ENCODE measurements around the gene GNB1L. TPM values are rescaled to one million over a fixed set of nuclear protein-coding genes. Genes with fewer than 3 reads are reported as not detected.
A peak's percentile ranks its signal among the peaks of the same experiment; 100 is the strongest.

The GNB1L gene
- total and polyA plus RNA-seq, 7 experiments from 2014 or later: 4.2 to 20.8 (median 10.6) TPM

- ChIA-PET POLR2A (interaction anchor here (0.6 kb wide), 1 partner anchor 70 kb away, joined by 4 read pairs; no protein-coding TSS in a partner anchor), CTCF (interaction anchor here (1.5 kb wide), 1 partner anchor 35 kb away, joined by 4 read pairs; no protein-coding TSS in a partner anchor)
- no peaks in the 10 kb centered on the region for H3K27me3 ChIP-seq (ENCODE audit: control insufficient read depth in 2 of 2, insufficient read depth in 2 of 2, low read length in 2 of 2)
- no peak overlapping the region for H3K4me3 Mint-ChIP-seq
- no peak overlapping the region for H3K27ac Mint-ChIP-seq
- DNase-seq: no peak
- no peak for ATAC-seq
- no peak overlapping the region for H3K4me3 ChIP-seq (ENCODE audit: low read length)
- H3K27ac ChIP-seq (ENCODE audit: low read depth, low read length): no peak overlapping the region
- H3K27me3 Mint-ChIP-seq: no peaks in the 10 kb centered on the region
- H3K9me3 ChIP-seq (ENCODE audit: control insufficient read depth in 2 of 3, low read length in 3 of 3): peaks cover 0 to 4% (median 0%) of the 10 kb centered on the region in 3 experiments
- H3K4me1 ChIP-seq (ENCODE audit: control insufficient read depth in 2 of 2, insufficient read depth in 2 of 2, low read length in 2 of 2): peaks cover 0 to 6% of the 10 kb centered on the region in 2 donors
- H3K9me3 Mint-ChIP-seq: peaks cover 0 to 29% (median 7%) of the 10 kb centered on the region in 11 donors
- H3K4me1 Mint-ChIP-seq: peaks cover 0 to 26% (median 17%) of the 10 kb centered on the region in 7 donors
- intact Hi-C loops (cut with micrococcal nuclease): no loop called here
- H3K36me3 ChIP-seq (ENCODE audit: control insufficient read depth in 2 of 3, insufficient read depth in 3 of 3, low read length in 3 of 3): peaks cover 0 to 26% (median 5%) of the 10 kb centered on the region in 3 experiments
- peaks cover 11 to 66% (median 43%) of the 10 kb centered on the region in 5 donors for H3K36me3 Mint-ChIP-seq
These were observed 62.8 kb downstream of the GNB1L start for GRCh38 chr22:19791894-19792293.

- Mint-ChIP-seq H3K36me3 (peaks cover 11 to 63% (median 43%) of the 10 kb centered on the region in 5 donors), H3K9me3 (peaks cover 0 to 29% (median 7%) of the 10 kb centered on the region in 11 donors), H3K27me3 (no peaks in the 10 kb centered on the region), H3K27ac (no peak overlapping the region), H3K4me3 (no peak overlapping the region), H3K4me1 (peaks cover 0 to 21% (median 12%) of the 10 kb centered on the region in 7 donors)
- DNase-seq (no peak), ATAC-seq (no peak)
- peaks cover 0 to 6% of the 10 kb centered on the region in 2 donors for H3K4me1 ChIP-seq (ENCODE audit: control insufficient read depth in 2 of 2, insufficient read depth in 2 of 2, low read length in 2 of 2)
- no peak overlapping the region for H3K4me3 ChIP-seq (ENCODE audit: low read length)
- peaks cover 0 to 26% (median 5%) of the 10 kb centered on the region in 3 experiments for H3K36me3 ChIP-seq (ENCODE audit: control insufficient read depth in 2 of 3, insufficient read depth in 3 of 3, low read length in 3 of 3)
- ChIA-PET POLR2A (interaction anchor here (0.6 kb wide), 1 partner anchor 71 kb away, joined by 4 read pairs; no protein-coding TSS in a partner anchor), CTCF (no interaction called here)
- H3K27ac ChIP-seq (ENCODE audit: low read depth, low read length): no peak overlapping the region
- H3K9me3 ChIP-seq (ENCODE audit: control insufficient read depth in 2 of 3, low read length in 3 of 3): peaks cover 0 to 4% (median 0%) of the 10 kb centered on the region in 3 experiments
- H3K27me3 ChIP-seq (ENCODE audit: control insufficient read depth in 2 of 2, insufficient read depth in 2 of 2, low read length in 2 of 2): no peaks in the 10 kb centered on the region
- intact Hi-C loops (cut with micrococcal nuclease): no loop called here
These were observed 63.4 kb downstream of the GNB1L start for GRCh38 chr22:19791243-19791642.

- CTCF ChIA-PET: interaction anchor here (1.6 kb wide), 1 partner anchor 33 kb away, joined by 3 read pairs; no protein-coding TSS in a partner anchor
- ATAC-seq (no peak), DNase-seq (no peak)
- H3K36me3 Mint-ChIP-seq: peaks cover 11 to 61% (median 43%) of the 10 kb centered on the region in 5 donors
- H3K4me3 Mint-ChIP-seq: no peak overlapping the region
- Histone ChIP-seq H3K27ac (ENCODE audit: low read depth, low read length) (no peak overlapping the region), H3K4me1 (ENCODE audit: control insufficient read depth in 2 of 2, insufficient read depth in 2 of 2, low read length in 2 of 2) (no peaks in the 10 kb centered on the region), H3K27me3 (ENCODE audit: control insufficient read depth in 2 of 2, insufficient read depth in 2 of 2, low read length in 2 of 2) (no peaks in the 10 kb centered on the region), H3K9me3 (ENCODE audit: control insufficient read depth in 2 of 3, low read length in 3 of 3) (peaks cover 0 to 4% (median 0%) of the 10 kb centered on the region in 3 experiments), H3K4me3 (ENCODE audit: low read length) (no peak overlapping the region), H3K36me3 (ENCODE audit: control insufficient read depth in 2 of 3, insufficient read depth in 3 of 3, low read length in 3 of 3) (peaks cover 0 to 26% (median 5%) of the 10 kb centered on the region in 3 experiments)
- H3K27ac Mint-ChIP-seq: peak overlapping the region in 1 of 9 donors; percentile 63
- peaks cover 0 to 8% (median 3%) of the 10 kb centered on the region in 7 donors for H3K4me1 Mint-ChIP-seq
- intact Hi-C loops (cut with micrococcal nuclease): no loop called here
- H3K27me3 Mint-ChIP-seq: no peaks in the 10 kb centered on the region
- POLR2A ChIA-PET: no interaction called here
- peaks cover 0 to 29% (median 7%) of the 10 kb centered on the region in 11 donors for H3K9me3 Mint-ChIP-seq
These were observed 64.8 kb downstream of the GNB1L start for GRCh38 chr22:19789828-19790227.

DNA sequence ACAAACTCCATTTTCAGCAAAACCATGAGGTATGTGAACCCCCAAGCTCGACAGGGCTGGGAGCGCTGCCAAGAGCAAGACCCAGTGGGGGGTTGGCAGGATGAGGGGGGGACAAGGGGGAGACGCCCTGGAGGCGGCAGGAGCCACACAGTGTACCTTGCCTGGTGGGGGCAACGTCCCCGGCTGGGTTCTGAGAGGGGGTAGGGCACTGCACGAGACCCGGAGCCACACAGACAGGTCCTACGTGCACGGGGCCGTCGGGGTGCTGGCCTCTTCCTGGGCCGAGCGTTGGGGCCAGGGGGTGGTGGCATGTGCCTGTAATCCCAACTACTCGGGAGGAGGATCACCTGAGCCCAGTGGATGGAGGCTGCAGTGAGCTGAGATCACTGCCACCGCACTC is 65.3 kb downstream of the GNB1L start:
- H3K4me3 ChIP-seq (ENCODE audit: low read length): no peak overlapping the region
- H3K27ac Mint-ChIP-seq: no peak overlapping the region
- DNase-seq: no peak
- H3K27me3 ChIP-seq (ENCODE audit: control insufficient read depth in 2 of 2, insufficient read depth in 2 of 2, low read length in 2 of 2): no peaks in the 10 kb centered on the region
- H3K27me3 Mint-ChIP-seq: no peaks in the 10 kb centered on the region
- peaks cover 0 to 4% (median 0%) of the 10 kb centered on the region in 3 experiments for H3K9me3 ChIP-seq (ENCODE audit: control insufficient read depth in 2 of 3, low read length in 3 of 3)
- peaks cover 11 to 59% (median 42%) of the 10 kb centered on the region in 5 donors for H3K36me3 Mint-ChIP-seq
- ChIA-PET POLR2A (no interaction called here), CTCF (interaction anchor here (1.6 kb wide), 1 partner anchor 33 kb away, joined by 3 read pairs; no protein-coding TSS in a partner anchor)
- no peaks in the 10 kb centered on the region for H3K4me1 ChIP-seq (ENCODE audit: control insufficient read depth in 2 of 2, insufficient read depth in 2 of 2, low read length in 2 of 2)
- no peak overlapping the region for H3K27ac ChIP-seq (ENCODE audit: low read depth, low read length)
- no peak for ATAC-seq
- H3K4me3 Mint-ChIP-seq: no peak overlapping the region
- intact Hi-C loops (cut with micrococcal nuclease): no loop called here
- peaks cover 0 to 4% (median 3%) of the 10 kb centered on the region in 7 donors for H3K4me1 Mint-ChIP-seq
- peaks cover 0 to 26% (median 5%) of the 10 kb centered on the region in 3 experiments for H3K36me3 ChIP-seq (ENCODE audit: control insufficient read depth in 2 of 3, insufficient read depth in 3 of 3, low read length in 3 of 3)
- peaks cover 0 to 29% (median 7%) of the 10 kb centered on the region in 11 donors for H3K9me3 Mint-ChIP-seq

- no peak for DNase-seq
- no peak for ATAC-seq
- Histone ChIP-seq H3K4me3 (ENCODE audit: low read length) (no peak overlapping the region), H3K27ac (ENCODE audit: low read depth, low read length) (no peak overlapping the region), H3K36me3 (ENCODE audit: control insufficient read depth in 2 of 3, insufficient read depth in 3 of 3, low read length in 3 of 3) (peaks cover 0 to 26% (median 5%) of the 10 kb centered on the region in 3 experiments), H3K9me3 (ENCODE audit: control insufficient read depth in 2 of 3, low read length in 3 of 3) (peaks cover 0 to 4% (median 0%) of the 10 kb centered on the region in 3 experiments), H3K4me1 (ENCODE audit: control insufficient read depth in 2 of 2, insufficient read depth in 2 of 2, low read length in 2 of 2) (no peaks in the 10 kb centered on the region), H3K27me3 (ENCODE audit: control insufficient read depth in 2 of 2, insufficient read depth in 2 of 2, low read length in 2 of 2) (no peaks in the 10 kb centered on the region)
- no peak overlapping the region for H3K27ac Mint-ChIP-seq
- intact Hi-C loops (cut with micrococcal nuclease): no loop called here
- peaks cover 0 to 26% (median 7%) of the 10 kb centered on the region in 11 donors for H3K9me3 Mint-ChIP-seq
- no peaks in the 10 kb centered on the region for H3K27me3 Mint-ChIP-seq
- H3K36me3 Mint-ChIP-seq: peaks cover 11 to 52% (median 35%) of the 10 kb centered on the region in 5 donors
- H3K4me3 Mint-ChIP-seq: no peak overlapping the region
- peaks cover 0 to 3% (median 0%) of the 10 kb centered on the region in 7 donors for H3K4me1 Mint-ChIP-seq
- CTCF ChIA-PET: interaction anchor here (1.6 kb wide), 1 partner anchor 32 kb away, joined by 3 read pairs; no protein-coding TSS in a partner anchor
- POLR2A ChIA-PET: no interaction called here
These were observed 65.9 kb downstream of the GNB1L start for GRCh38 chr22:19788661-19789225.

- POLR2A ChIA-PET: no interaction called here
- H3K4me3 Mint-ChIP-seq: no peak overlapping the region
- Histone ChIP-seq H3K27me3 (ENCODE audit: control insufficient read depth in 2 of 2, insufficient read depth in 2 of 2, low read length in 2 of 2) (no peaks in the 10 kb centered on the region), H3K9me3 (ENCODE audit: control insufficient read depth in 2 of 3, low read length in 3 of 3) (no peaks in the 10 kb centered on the region), H3K4me1 (ENCODE audit: control insufficient read depth in 2 of 2, insufficient read depth in 2 of 2, low read length in 2 of 2) (no peaks in the 10 kb centered on the region), H3K27ac (ENCODE audit: low read depth, low read length) (no peak overlapping the region), H3K36me3 (ENCODE audit: control insufficient read depth in 2 of 3, insufficient read depth in 3 of 3, low read length in 3 of 3) (peaks cover 0 to 19% (median 5%) of the 10 kb centered on the region in 3 experiments), H3K4me3 (ENCODE audit: low read length) (no peak overlapping the region)
- H3K27me3 Mint-ChIP-seq: no peaks in the 10 kb centered on the region
- H3K27ac Mint-ChIP-seq: peak overlapping the region in 1 of 9 donors; percentile 45
- intact Hi-C loops (cut with micrococcal nuclease): no loop called here
- H3K4me1 Mint-ChIP-seq: peaks cover 0 to 3% (median 0%) of the 10 kb centered on the region in 7 donors
- DNase-seq: no peak
- no peak for ATAC-seq
- peaks cover 0 to 17% (median 7%) of the 10 kb centered on the region in 11 donors for H3K9me3 Mint-ChIP-seq
- peaks cover 11 to 45% (median 27%) of the 10 kb centered on the region in 5 donors for H3K36me3 Mint-ChIP-seq
- CTCF ChIA-PET: no interaction called here
These were observed 66.9 kb downstream of the GNB1L start for GRCh38 chr22:19787849-19788141.
